Fibroblast of pulmonary artery (primary cell): ENCODE results near the gene RUFY3.

Source experiments
- DNase-seq: peaks from one replicate; pipeline ENCODE4 v3.0.0-alpha.2; 2010; ENCODE audit warnings: low read depth
- H3K4me3 ChIP-seq: replicated peaks from 2 replicates; pipeline ENCODE4 v1.5.1; 2011; ENCODE audit warnings: low read depth, mild to moderate bottlenecking, control low read depth, low read length, moderate library complexity
- TF ChIP-seq, protein P1 (sequence below): IDR thresholded peaks from 2 replicates; pipeline ENCODE4 v1.5.1; 2011; ENCODE audit warnings: mild to moderate bottlenecking, control low read depth, low read length, inconsistent platforms; ENCODE audit errors: missing control alignments

The RUFY3 gene

DNA sequence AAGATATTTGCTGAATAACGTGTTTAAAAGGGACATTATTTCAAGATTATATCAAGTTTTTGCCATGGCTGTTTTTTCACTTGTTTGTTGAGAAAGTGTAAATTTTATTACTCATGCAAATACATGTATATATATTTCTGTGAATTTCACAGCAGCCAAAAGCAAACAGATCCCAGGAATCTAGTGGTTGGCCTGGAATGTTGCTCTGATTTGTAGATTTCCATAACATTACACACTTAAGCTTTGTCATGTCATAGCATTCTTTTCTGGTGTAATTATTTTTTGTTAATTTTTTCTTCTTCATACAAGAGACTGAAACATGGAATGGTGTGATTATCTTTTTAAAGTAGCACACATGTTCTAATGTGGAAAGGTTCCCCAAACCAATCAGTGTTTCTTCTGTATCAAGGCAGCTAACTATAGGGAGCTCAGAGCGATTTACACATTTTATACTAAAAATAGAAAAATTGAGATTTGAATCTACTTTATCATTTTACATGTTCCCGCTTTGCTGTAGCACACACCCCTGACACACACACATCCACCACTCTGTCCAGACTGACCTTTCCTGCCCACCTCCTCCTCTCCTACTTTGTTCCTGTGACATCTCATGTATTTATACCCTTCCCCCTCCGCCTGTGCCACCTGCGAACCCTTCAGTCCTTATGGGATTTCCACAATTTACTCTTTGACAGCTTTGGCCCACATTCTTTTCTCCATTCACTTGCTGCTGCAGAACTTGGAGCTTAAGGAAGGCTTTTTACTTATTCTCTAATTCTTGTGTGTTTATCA is 20.3 kb downstream of the RUFY3 start:
- H3K4me3 ChIP-seq = no peak overlapping the region
- TF ChIP-seq, protein P1, sequence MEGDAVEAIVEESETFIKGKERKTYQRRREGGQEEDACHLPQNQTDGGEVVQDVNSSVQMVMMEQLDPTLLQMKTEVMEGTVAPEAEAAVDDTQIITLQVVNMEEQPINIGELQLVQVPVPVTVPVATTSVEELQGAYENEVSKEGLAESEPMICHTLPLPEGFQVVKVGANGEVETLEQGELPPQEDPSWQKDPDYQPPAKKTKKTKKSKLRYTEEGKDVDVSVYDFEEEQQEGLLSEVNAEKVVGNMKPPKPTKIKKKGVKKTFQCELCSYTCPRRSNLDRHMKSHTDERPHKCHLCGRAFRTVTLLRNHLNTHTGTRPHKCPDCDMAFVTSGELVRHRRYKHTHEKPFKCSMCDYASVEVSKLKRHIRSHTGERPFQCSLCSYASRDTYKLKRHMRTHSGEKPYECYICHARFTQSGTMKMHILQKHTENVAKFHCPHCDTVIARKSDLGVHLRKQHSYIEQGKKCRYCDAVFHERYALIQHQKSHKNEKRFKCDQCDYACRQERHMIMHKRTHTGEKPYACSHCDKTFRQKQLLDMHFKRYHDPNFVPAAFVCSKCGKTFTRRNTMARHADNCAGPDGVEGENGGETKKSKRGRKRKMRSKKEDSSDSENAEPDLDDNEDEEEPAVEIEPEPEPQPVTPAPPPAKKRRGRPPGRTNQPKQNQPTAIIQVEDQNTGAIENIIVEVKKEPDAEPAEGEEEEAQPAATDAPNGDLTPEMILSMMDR = no peak
- DNase-seq = no peak

DNA sequence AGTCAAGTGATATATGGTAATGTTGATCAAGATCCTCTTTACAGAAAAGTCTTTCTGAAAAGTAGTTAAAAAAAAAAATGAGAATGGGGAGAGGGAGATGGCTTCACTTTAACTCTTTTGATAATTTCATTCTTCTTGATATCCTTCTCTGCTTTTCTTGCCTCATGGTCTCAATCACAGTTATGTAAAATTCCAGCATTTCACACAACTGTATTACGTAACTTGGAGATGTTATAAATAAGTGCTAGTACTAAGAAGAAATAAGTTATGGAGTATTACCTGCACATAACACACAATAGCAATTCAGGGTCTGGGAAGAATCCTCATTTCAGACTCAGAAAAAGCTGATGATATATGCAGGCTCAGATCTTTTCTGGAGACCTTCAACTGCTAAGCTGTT is 22.0 kb downstream of the RUFY3 start:
- DNase-seq = peak; percentile 56
- TF ChIP-seq, protein P1 = no peak

DNA sequence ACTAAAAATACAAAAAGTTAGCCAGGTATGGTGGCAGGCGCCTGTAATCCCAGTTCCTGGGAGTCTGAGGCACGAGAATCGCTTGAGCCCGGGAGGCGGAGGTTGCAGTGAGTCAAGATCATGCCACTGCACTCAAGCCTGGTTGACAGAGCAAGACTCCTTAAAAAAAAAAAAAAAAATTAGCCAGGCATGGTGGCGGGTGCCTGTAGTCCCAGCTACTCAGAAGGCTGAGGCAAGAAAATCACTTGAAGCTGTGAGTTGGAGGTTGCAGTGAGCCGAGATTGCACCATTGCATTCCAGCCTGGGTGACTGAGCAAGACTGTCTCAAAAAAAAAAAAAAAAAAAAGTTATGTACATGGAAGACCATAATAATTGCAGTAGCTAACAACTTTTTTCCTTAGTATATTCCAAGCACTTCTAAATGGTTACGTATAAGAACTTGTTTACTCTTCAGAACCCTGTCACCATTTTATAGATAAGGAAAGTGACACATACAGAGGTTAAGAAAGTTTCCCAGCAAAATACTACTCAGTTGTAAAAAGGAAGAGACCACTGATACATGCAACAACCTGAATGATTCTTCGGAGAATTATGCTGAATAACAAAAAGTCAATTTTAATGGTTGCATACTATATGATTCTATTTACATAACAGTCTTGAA is 24.5 kb downstream of the RUFY3 start:
- TF ChIP-seq, protein P1 = no peak
- DNase-seq = peak; percentile 82
- no peak overlapping the region for H3K4me3 ChIP-seq

More for the DNA sequence above, 22.0 kb downstream of the RUFY3 start:
- no peak overlapping the region for H3K4me3 ChIP-seq

DNA sequence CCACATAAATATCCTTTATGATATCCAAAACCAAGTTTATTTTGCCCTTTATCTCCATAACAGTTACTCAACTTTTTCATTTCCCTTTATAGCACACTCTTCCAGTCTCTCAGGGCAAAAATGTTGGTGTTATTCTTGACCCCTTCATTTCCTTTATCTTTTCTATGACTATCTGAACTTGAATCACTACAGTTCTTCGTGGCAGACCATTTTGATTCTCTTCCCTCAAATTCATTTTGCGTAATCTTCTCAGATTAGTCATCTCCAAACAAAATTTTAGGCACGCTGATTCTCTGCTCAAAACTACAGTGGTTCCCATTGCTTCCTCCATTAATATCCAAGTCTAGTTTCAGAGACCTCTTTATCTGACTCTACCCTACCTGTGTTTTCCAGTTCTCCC is 26.1 kb downstream of the RUFY3 start:
- H3K4me3 ChIP-seq = no peak overlapping the region
- TF ChIP-seq, protein P1 = no peak
- DNase-seq = peak; percentile 42

DNA sequence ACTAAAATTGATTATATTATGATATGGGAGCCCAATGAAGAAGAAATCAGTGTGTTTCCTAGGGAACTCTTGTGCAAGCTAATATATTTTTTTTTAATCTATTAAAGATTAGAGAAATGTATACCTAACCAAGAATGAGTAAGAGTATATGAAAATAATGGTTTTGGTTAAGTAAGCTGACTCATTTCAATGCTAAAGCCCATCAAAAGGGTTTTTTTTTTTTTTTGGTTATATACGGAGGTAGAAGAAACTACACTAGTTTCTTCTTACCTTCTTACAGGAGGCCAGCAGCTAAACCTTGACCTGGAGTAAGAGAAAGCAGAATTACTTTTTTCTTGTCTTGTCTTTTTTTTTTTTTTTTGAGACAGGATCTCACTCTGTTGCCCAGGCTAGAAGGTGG is 27.5 kb downstream of the RUFY3 start:
- H3K4me3 ChIP-seq = no peak overlapping the region
- TF ChIP-seq, protein P1 = no peak
- no peak for DNase-seq

DNA sequence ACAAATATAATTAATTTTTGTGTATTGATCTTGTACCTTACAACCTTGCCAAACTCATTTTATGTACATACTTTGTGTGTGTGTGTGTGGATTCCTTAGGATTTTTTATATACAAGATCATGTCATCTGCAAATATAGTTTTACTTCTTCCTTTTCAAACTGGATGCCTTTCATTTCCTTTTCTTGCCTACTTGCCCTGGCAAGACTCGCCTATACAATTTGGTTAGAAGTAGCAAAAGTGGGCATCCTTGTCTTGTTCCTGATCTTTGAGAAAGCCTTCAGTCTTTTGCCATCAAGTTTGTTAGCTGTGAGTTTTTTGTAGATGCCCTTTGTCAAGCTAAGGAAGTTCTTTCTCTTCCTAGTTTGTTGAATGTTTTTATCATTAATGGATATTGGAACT is 30.5 kb downstream of the RUFY3 start:
- DNase-seq = no peak
- H3K4me3 ChIP-seq = no peak overlapping the region
- TF ChIP-seq, protein P1 = no peak
